Activated T-helper 1 cell treated with anti-CD3 and anti-CD28 coated beads, Interleukin-2, amount 50 U/mL, for 16 hours (primary cell): Measurements from ENCODE around the gene BCAS1.
"Not testable (repeated sequence)": the region's sequence is repeated elsewhere in the genome, so short reads cannot be mapped to it uniquely, and the experiment has no call there.

Experiments used
- DNase-seq, 2 donors: peaks; one replicate each; pipeline ENCODE4 v3.0.0-alpha.2; 2020; ENCODE audit warnings: low read depth in 1 of 2, low spot score in 1 of 2

Gene BCAS1

DNA sequence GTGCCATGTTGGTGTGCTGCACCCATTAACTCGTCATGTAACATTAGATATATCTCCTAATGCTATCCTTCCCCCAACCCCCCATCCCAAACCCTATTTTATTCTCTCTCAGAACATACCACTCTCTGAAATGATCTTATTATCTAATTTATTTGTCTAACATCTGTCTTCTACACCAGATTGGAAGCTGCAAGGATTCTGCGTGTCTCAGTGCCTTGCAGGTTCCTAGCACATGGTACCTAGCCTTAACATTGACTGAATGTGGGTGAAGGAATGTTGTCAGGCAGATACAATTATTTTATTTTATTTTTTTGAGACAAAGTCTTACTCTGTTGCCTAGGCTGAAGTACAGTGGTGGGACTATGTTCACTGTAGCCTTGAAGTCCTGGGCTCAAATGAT, 124.9 kb downstream of the BCAS1 start:
- no peak for DNase-seq

DNA sequence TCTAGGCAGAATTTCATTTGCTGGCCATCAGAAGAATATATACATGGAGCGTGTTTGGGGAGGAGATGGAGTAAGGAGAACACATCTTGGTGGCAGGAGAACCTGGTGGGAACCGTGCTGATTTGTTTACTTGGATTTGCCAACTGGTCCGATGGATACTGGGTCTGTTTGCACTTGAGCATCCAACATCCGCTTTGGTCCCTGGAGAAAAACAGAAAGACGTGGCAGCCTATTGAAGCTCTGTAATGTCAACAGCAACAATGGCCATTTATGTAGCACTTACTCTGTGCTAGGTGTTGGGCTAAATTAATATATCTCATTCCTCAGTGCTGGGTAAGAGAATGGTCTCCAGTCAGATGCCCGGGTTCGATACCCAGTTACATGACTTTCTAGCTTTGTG, 125.6 kb downstream of the BCAS1 start:
- no peak for DNase-seq

DNA sequence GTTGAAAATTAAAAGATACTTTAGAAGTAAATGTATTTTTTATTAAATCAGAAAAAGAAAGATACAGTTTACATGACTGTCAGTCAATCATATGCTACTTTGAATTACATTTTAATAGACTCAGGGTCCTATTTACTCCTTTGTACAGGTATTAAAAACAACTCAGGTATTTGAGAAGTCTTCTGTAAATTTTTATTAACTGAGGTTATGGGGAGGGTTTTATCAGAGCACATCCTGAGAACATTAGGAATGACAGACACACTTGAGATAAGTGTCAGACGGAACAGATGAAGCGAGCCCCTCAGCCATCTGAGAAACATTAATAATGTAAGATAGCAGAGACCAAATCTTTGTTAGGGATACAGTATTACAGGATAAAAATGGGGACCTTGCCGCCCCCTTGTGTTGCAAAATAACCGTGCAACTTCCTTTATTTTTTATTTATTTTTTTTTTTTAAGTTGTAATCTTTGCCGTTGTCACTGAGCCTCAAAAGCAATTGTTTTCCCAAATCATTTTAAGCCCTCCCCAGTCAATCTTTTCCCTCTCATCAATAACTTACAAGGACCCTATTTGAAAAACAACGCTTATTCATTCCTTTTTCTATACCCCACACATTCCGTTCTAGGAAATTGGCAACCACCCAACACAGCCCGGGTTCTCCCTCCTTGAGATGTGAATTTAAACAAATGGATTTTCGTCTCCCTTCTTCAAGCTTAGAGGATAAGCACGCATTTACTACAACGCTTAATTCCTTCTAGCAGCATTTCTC, 126.7 kb downstream of the BCAS1 start:
- DNase-seq: no peak

DNA sequence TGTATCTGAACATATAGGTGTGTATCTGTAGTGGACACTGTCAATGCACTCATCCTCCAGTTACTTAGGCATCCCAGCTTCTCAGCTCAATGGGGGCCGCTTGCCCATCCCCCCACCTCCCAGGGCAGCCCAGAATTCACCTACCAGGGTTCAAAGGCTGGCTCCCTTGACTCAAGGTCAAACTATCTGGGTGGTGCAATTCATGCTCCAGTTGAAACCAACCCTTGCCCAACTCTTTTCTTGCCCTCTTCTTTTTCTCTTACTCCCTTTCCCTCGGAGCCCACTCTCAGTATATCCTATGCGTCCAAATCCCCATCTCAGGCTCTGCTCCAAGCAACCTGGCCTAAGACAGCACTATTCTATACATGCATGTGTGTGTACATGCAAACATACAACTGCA, 127.4 kb downstream of the BCAS1 start:
- no peak for DNase-seq

DNA sequence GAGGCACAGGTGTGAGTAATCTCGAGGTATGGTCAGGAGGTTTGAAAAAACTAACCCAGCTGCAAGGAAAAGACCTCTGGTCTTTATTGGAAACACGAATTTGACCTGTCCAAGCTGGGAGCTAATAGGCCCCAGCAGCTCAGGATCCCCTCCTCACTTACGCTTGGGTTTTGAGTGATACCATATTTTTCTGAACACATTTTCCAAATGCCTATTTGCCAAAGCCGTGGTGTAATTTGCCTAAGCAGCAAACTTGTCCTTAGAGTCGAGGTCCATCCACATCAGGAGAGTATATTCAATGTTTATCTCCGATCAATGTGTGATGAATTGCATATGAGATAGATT, 128.0 kb downstream of the BCAS1 start:
- DNase-seq: no peak

DNA sequence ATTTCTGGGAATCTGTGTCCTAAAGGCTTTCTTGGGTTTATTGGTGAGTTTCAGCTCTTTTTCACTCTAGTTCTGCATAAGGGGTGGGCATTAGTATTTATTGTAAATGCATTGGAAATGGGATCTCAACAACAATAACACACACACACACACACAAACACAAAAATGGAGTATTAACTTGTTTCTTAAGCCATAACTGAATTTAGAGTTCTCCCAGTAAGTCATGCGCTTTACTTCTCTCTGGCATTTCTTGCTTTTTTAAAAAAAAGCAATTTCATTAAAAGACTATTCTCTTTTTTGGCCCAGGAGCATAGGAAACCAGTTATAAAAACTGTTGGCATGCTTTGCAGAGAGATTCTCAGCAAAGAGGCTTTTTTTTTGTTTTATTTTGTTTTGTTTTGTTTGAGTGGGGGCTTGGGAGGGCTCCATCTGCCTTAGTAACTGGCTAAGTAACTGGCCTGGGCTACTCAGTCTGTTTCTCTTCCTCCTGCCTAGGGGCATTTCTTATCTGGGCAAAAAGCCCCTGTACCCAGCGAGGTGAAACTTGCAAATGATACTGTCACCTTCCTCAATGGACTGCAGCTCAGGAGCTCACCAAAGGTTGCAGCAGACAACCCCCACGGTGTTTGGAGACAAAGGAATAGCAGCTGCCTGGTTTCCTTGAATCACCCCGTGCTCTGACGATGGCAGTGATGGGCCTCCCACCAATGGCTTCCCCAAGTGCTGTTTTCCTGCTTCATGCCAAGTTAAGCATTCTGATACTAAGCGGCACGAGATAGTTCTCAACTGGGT, 128.5 kb downstream of the BCAS1 start:
- no peak for DNase-seq

GRCh38 chr20:53940907-53941545, 129.4 kb downstream of the BCAS1 start:
- no peak for DNase-seq

DNA sequence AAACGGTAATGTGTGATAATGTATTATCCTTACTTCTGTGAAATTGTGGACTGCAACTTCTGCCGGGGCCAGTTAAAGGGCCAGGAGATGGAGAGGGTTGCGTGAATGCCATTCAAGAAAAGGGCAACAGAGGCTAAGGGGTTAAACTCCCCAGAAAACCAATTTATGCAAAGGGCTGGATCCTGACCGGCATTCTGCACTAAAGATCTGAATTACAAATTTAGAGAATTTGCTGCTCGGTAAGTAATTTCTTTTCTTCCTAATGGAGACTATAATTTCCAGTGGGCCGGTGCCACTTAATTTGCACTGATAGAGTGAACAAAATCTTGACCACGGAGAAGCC, 130.1 kb downstream of the BCAS1 start:
- no peak for DNase-seq

DNA sequence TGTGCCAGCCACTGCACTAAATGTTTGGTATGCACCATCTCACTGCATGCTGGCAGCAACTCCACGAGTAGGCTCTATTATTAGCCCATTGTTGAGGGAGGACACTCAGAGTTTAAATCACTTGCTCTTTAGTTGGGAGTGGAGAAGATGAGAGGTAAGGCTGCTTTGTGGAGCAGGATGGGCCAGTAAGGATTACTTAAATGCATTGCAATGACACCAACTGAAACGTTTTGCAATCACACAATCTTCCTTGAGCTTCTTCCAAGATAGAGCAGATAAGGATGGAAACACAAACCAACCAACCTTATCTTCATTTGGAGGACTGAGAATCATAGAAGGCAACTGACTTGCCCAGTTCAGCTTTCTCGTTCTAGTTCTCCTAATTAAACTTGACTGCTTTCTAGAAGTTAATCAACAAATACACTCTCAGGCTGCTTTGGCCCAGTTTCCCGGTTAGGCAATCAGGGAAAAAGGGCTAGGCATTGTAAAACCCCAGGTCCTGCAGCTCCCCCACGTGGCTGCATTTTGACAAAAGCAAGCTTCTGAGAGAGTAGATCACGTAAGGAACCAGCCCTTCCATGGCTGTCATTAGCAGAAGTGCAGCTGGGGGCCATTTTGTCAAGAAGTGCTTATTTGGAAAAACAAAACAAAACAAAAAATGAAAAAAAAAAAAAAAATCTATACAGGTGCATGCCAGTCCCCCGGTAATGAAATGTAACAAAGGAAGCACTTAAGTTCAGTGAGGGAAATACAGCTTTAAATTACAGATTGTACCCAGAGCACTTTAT, 130.6 kb downstream of the BCAS1 start:
- DNase-seq: peak; percentile 26 to 39

- no peak for DNase-seq
Measured at GRCh38 chr20:53939190-53939571, 131.2 kb downstream of the BCAS1 start.

DNA sequence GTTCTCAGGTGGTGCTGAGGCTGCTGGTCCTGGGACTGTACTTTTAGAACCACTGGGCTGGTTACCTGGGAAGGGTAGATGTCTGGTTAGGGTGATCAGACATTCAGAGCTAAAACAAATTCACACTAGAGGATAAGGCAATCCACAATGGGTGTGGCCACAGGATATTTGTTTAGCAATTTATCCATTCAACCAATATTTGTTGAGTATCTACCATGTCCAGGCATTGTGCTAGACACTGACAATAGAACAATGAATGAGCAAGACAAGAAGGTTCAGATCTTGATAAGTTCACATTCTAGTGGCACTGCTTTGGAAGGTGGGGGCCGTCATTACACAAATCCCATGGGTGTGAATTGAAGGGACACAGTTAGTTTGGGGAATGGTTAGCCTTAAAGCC, 131.7 kb downstream of the BCAS1 start:
- DNase-seq: no peak

GRCh38 chr20:53937929-53938367, 132.4 kb downstream of the BCAS1 start:
- DNase-seq: no peak

GRCh38 chr20:53937339-53937741, 133.1 kb downstream of the BCAS1 start:
- no peak for DNase-seq

- no peak for DNase-seq
Measured at GRCh38 chr20:53935344-53936084, 134.9 kb downstream of the BCAS1 start.

GRCh38 chr20:53934421-53935343, 135.7 kb downstream of the BCAS1 start:
- no peak for DNase-seq

GRCh38 chr20:53933232-53933846, 137.1 kb downstream of the BCAS1 start:
- no peak for DNase-seq

- DNase-seq: not testable (repeated sequence)
Measured at GRCh38 chr20:53932655-53933192, 137.7 kb downstream of the BCAS1 start.

- no peak for DNase-seq
Measured at GRCh38 chr20:53931597-53931996, 138.8 kb downstream of the BCAS1 start.
